GM12875 (cell line): ENCODE results near the gene CCNG1.

Source experiments
- H3K4me3 ChIP-seq: one replicate; pipeline ENCODE4 v1.5.1; 2011; ENCODE audit warnings: low read depth, low read length, control low read depth
- CTCF ChIP-seq: IDR thresholded peaks from 2 replicates; pipeline ENCODE4 v1.5.1; 2011; ENCODE audit warnings: low read depth, mild to moderate bottlenecking, control low read depth, inconsistent platforms, low read length, moderate library complexity, borderline replicate concordance; ENCODE audit not compliant: insufficient read depth

Gene CCNG1

GRCh38 chr5:163463063-163463435 is 25.7 kb downstream of the CCNG1 start:
- H3K4me3 ChIP-seq = no peak overlapping the region
- no peak for TF ChIP-seq CTCF

- no peak overlapping the region for H3K4me3 ChIP-seq
- TF ChIP-seq CTCF = no peak
Observed at GRCh38 chr5:163467682-163468081, 30.3 kb downstream of the CCNG1 start.

GRCh38 chr5:163473635-163474243 is 36.3 kb downstream of the CCNG1 start:
- TF ChIP-seq CTCF = no peak
- no peak overlapping the region for H3K4me3 ChIP-seq

- H3K4me3 ChIP-seq = no peak overlapping the region
- no peak for TF ChIP-seq CTCF
Observed at GRCh38 chr5:163475411-163475810, 38.0 kb downstream of the CCNG1 start.

- TF ChIP-seq CTCF = no peak
- H3K4me3 ChIP-seq = no peak overlapping the region
Observed at GRCh38 chr5:163478126-163478981, 41.0 kb downstream of the CCNG1 start.

GRCh38 chr5:163478982-163479271 is 41.5 kb downstream of the CCNG1 start:
- no peak for TF ChIP-seq CTCF
- H3K4me3 ChIP-seq = no peak overlapping the region
